Neural crest cell (in vitro differentiated cells): Measurements from ENCODE around the gene IKZF5. TPM values are rescaled to one million over a fixed set of nuclear protein-coding genes. Genes with fewer than 3 reads are reported as not detected.

ENCODE experiments used
- DNase-seq: peaks from one replicate; pipeline ENCODE4 v3.0.0; 2021; ENCODE audit warnings: low read depth, mixed read lengths, low spot score
- H3K27ac Mint-ChIP-seq: one replicate; pipeline ENCODE4 v1.8.0; 2021; ENCODE audit warnings: mild to moderate bottlenecking, mixed read lengths; ENCODE audit not compliant: unreplicated experiment
- H3K27me3 Mint-ChIP-seq: 2 replicates; pipeline ENCODE4 v1.8.0; 2021; ENCODE audit warnings: low read depth, mild to moderate bottlenecking, mixed read lengths
- H3K36me3 Mint-ChIP-seq: 2 replicates; pipeline ENCODE4 v1.8.0; 2021; ENCODE audit warnings: low read depth, mild to moderate bottlenecking, mixed read lengths
- H3K4me1 Mint-ChIP-seq: 2 replicates; pipeline ENCODE4 v1.8.0; 2021; ENCODE audit warnings: mixed read lengths
- H3K4me3 Mint-ChIP-seq: one replicate; pipeline ENCODE4 v1.8.0; 2021; ENCODE audit warnings: mild to moderate bottlenecking, mixed read lengths
- H3K9me3 Mint-ChIP-seq: 2 replicates; pipeline ENCODE4 v1.8.0; 2021; ENCODE audit warnings: mixed read lengths
- CTCF ChIP-seq: fragments of 200-600 bp; sonication (generic); conservative IDR thresholded peaks from 2 replicates; pipeline ENCODE4 v1.5.0; 2021; ENCODE audit warnings: antibody characterized with exemption, mild to moderate bottlenecking
- total RNA-seq: library from RNA; stranded (reverse); gene quantifications from 2 replicates; pipeline ENCODE4 v1.2.1, GENCODE V29; 2021

The IKZF5 gene
- total RNA-seq, 1 donor from 2014 or later = 12.1 TPM

GRCh38 chr10:122990278-122990677 is 18.3 kb downstream of the IKZF5 start:
- Mint-ChIP-seq H3K27ac (no peak overlapping the region), H3K36me3 (peaks cover 2% of the 10 kb centered on the region), H3K4me3 (no peak overlapping the region), H3K4me1 (no peaks in the 10 kb centered on the region), H3K9me3 (no peaks in the 10 kb centered on the region), H3K27me3 (no peaks in the 10 kb centered on the region)
- DNase-seq = no peak
- TF ChIP-seq CTCF = no peak

GRCh38 chr10:122988501-122988900 is 20.1 kb downstream of the IKZF5 start:
- H3K9me3 Mint-ChIP-seq = no peaks in the 10 kb centered on the region
- no peaks in the 10 kb centered on the region for H3K36me3 Mint-ChIP-seq
- H3K27ac Mint-ChIP-seq = no peak overlapping the region
- DNase-seq = no peak
- H3K4me3 Mint-ChIP-seq = no peak overlapping the region
- H3K4me1 Mint-ChIP-seq = no peaks in the 10 kb centered on the region
- H3K27me3 Mint-ChIP-seq = no peaks in the 10 kb centered on the region
- no peak for TF ChIP-seq CTCF

- Mint-ChIP-seq H3K36me3 (no peaks in the 10 kb centered on the region), H3K27ac (no peak overlapping the region), H3K4me1 (peaks cover under 1% of the 10 kb centered on the region), H3K4me3 (no peak overlapping the region), H3K27me3 (no peaks in the 10 kb centered on the region), H3K9me3 (no peaks in the 10 kb centered on the region)
- TF ChIP-seq CTCF = no peak
- no peak for DNase-seq
Observed at GRCh38 chr10:122986335-122986734, 22.3 kb downstream of the IKZF5 start.

GRCh38 chr10:122984708-122985107 is 23.9 kb downstream of the IKZF5 start:
- H3K36me3 Mint-ChIP-seq = no peaks in the 10 kb centered on the region
- no peak for DNase-seq
- H3K9me3 Mint-ChIP-seq = no peaks in the 10 kb centered on the region
- H3K4me1 Mint-ChIP-seq = peaks cover 13% of the 10 kb centered on the region
- no peaks in the 10 kb centered on the region for H3K27me3 Mint-ChIP-seq
- no peak for TF ChIP-seq CTCF
- no peak overlapping the region for H3K27ac Mint-ChIP-seq
- H3K4me3 Mint-ChIP-seq = no peak overlapping the region

- no peaks in the 10 kb centered on the region for H3K9me3 Mint-ChIP-seq
Observed at GRCh38 chr10:122983898-122984297, 24.7 kb downstream of the IKZF5 start.

More at GRCh38 chr10:122983898-122984297, 24.7 kb downstream of the IKZF5 start:
- Mint-ChIP-seq H3K36me3 (no peaks in the 10 kb centered on the region), H3K4me3 (no peak overlapping the region), H3K27me3 (no peaks in the 10 kb centered on the region), H3K27ac (no peak overlapping the region), H3K4me1 (peaks cover 14% of the 10 kb centered on the region)
- no peak for TF ChIP-seq CTCF
- DNase-seq = no peak
